NCI-H748 treated with DMSO at 0.1 percent for 48 hours (cell line): Measurements from ENCODE around the gene SDK1.
"Not testable (repeated sequence)": the region's sequence is repeated elsewhere in the genome, so short reads cannot be mapped to it uniquely, and the experiment has no call there.

Experiments
- DNase-seq: peaks from one replicate; lab custom pipeline; 2025; lab: John Stamatoyannopoulos, UW

The SDK1 gene

DNA sequence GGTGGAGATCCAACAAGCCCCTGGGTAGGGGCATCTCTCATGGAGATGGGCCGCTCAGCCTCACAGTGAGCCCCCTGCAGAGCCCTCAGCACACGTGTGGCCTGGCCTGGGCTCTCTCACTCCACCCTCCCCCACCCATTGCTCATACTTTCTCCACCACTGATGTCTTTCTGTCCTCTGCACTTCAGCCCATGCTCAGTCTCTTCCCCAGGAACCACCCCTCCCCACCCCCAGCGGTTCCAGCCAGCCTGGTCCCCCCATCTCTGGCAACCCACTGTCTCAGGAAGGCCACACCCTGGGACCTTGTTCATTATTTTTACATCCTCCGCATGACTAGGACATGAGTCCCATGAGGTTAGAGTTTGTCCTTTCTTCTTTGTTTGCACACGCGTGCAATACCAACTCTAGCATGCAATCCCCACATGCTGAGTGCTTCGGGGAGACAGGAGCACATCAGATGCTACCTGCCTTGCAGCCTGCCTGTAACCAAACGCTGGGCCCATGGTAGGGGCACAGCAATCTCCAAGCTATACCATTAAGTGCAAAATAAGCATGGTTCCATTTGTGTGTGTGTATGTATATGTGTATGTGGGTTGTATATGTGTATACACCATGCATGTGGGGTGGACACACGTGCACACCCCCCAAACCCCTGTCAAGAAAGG is 972.6 kb downstream of the SDK1 start:
- DNase-seq: no peak

- DNase-seq: no peak
Observed at GRCh38 chr7:4274286-4274685, 973.2 kb downstream of the SDK1 start.

GRCh38 chr7:4277936-4278335 is 976.9 kb downstream of the SDK1 start:
- no peak for DNase-seq

DNA sequence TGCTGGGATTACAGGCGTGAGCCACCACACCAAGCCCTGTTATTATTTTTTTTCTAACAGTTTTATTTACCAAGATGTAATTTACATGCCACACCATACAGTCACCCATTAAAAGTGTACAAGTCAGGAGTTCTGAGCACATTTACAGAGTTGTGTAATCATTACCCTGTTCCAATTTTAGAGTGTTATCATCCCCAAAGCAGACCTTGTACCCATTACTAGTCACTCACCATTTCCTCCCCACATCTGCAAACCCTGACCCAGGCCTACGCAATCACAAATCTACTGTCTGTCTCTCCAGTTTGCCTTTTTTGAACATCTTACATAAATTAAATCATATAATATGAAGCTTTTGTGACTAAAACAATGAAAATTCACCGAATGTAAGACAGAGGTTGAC is 978.2 kb downstream of the SDK1 start:
- DNase-seq: no peak

DNA sequence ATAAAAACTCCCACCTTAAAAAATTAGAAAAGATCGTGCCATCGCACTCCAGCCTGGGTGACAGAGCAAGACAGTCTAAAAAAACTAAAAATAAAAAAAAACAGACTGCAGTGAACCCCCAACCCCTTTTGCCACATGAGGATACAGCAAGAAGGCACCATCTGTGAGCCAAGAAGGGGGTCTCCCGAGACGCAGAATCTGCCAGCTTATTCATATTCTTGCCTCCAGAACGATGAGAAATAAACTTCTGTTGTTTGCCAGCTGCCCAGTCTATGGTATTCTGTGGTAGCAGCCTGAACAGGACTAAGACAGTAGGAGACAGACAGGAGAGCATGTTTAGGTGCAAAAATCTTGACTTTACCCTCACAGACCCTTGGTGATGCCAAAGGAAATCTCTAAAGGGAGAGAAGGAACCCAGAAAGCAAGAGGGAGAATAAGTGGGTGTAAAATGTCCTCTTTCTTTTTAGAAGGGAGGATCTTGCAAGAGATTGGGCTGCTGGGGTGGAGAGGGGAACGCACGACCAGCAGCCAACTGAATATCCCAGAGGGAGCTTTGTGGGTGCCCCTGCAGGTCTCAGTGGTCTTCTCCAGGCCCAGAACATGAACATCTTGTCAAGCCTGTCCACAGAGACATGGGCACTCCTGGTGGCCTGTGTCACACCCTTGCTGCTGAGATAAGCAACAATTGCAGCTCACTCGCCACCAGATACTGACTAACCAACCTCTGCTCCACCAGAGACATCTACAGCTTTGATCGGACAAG is 980.4 kb downstream of the SDK1 start:
- no peak for DNase-seq

- no peak for DNase-seq
Observed at GRCh38 chr7:4282434-4283223, 981.6 kb downstream of the SDK1 start.

- no peak for DNase-seq
Observed at GRCh38 chr7:4286351-4286750, 985.3 kb downstream of the SDK1 start.

- no peak for DNase-seq
Observed at GRCh38 chr7:4288791-4289394, 987.8 kb downstream of the SDK1 start.

DNA sequence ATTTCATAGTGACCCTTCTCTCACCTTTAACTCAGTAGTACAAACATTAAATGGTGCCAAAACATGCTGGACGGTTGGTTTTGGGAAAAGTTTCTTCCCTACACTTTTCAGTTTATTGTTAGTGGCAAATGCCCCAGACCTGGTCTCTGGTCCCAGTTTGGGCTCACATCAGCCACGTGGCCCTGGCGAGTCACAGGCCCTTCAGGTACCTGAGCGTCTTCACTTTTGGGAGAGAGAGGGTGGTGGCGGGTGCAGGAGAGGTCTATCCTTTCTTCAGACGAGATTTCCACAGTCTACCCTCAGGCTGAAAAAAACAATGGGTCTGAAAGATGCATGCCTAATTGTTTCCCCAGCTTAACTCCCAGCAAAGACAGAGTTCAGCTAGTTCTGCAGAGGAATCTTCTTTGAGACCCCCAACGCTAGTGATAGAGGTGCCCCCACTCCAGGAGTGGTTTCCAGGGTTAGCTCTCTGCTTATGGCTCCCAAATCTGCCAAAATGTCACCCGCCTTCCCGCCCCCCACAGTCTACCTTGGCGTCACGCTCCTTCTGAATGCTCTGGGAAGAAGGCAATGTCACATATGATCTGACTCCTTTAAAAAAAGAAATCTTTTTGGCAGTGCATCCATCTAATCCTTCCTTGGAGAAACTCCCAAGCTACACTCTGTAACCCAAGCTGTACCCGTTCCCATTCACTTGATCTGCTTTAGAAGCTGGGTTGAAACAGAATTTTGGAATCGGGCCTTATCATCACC is 996.3 kb downstream of the SDK1 start:
- DNase-seq: no peak

DNA sequence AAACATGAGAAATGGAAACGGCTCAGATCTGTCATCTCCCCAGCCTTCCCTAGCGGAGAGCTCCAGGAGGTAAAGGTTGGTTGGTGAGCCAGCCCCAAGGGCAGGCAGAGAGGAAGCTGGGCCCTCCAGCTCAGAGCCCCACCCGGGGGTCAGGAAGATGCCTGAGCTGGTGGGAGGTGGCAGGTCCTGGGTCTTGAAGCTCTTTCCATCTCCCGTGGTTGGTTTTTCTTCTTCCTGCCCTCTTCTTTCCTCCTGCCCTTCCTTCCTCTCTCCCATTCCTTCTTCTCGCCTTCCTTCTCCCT is 996.8 kb downstream of the SDK1 start:
- DNase-seq: no peak

- no peak for DNase-seq
Observed at GRCh38 chr7:4299431-4299830, 998.4 kb downstream of the SDK1 start.

DNA sequence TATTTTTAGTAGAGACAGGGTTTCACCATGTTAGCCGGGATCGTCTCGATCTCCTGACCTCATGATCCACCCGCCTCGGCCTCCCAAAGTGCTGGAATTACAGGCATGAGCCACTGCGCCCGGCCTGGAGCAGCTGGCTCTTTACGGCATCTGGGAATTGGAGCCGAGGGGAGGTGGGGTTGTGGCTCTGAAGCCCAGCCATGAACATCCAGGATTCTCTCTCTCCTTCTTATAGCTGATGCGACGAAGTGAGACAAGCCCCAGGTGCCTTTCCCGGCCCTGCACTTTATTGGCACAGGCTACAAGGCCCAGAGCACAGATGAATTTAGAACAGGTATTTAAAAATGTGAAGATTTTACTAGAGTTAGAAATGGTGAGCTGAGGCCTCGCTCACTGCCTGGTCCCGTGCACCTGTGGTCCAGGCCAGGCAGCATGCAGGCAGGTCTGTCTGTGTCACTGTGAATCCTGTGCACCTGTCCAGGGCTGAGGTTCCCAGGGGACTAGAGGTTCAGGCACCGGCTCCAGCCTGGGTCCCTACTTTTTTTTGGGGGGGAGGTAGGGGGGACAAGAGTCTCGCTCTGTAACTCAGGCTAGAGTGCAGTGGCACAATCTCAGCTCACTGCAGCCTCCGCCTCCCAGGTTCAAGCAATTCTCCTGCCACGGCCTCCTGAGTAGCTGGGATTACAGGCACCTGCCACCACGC is 1001.3 kb downstream of the SDK1 start:
- no peak for DNase-seq

DNA sequence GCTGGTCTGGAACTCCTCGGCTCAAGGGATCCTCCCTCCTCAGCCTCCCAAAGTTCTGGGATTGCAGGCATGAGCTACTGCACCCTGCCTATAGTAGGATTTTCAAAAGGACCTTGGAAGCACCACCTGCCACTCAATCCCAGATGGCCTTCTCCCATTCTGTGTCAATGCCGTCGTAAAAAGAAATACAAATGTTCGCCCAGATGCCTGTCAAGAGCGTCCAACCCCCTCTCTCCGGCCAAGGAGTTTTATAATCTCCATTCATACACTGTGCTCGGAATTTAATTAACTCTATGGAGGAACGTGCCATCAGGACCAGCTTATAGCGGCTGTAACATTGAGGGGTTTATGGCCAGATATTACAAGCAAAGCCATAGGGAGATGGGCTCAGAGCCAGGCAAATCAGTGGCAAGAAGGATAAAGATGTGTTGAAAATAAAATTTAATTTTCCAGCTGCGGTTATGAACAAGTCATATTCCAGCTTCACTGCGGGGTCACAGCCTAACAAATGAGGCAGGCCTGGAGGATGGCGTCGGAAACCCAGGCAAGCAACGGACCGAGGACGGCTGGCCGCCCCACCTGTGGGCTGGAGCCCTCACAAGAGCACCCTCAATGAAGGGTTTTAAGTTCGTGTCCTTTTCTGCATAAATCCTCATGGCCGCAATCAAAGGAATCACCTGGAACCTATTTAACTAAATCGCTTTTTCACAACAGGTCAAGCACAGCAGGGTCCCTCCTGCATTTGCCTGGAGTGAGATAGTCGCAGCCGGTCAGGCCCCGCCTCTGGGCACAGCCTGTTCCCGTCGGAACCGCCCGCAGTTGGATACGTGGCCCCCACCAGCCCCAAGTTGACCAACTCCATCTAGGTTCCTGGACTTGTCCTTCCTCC is 1006.5 kb downstream of the SDK1 start:
- no peak for DNase-seq

GRCh38 chr7:4308205-4308590 is 1007.1 kb downstream of the SDK1 start:
- no peak for DNase-seq

- DNase-seq: not testable (repeated sequence)
Observed at GRCh38 chr7:4313911-4314310, 1012.9 kb downstream of the SDK1 start.

DNA sequence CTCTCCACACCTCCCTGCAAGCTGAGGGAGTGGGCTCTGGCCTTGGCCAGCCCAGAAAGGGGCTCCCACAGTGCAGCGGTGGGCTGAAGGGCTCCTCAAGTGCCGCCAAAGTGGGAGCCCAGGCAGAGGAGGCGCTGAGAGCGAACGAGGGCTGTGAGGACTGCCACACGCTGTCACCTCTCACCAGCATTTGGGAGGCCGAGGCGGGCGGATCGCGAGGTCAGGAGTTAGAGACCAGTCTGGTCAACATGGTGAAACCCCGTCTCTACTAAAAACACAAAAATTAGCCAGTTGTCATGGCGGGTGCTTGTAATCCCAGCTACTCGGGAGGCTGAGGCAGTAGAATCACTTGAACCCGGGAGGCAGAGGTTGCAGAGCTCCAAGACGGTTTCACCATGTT is 1013.3 kb downstream of the SDK1 start:
- DNase-seq: not testable (repeated sequence)
